Adipose tissue (tissue), 3 donors: ENCODE data around the gene CUL4A. TPM values are rescaled to one million over a fixed set of nuclear protein-coding genes. Genes with fewer than 3 reads are reported as not detected.

Experiments
- H3K27ac ChIP-seq: one replicate; pipeline ENCODE4 v1.5.1; 2013; ENCODE audit warnings: low read depth, low read length
- WGBS, 3 donors: extraction: QIAGEN DNeasy Blood & Tissue Kit; methylation state at CpG; one replicate each; pipeline ENCODE4 v1.1.7; 2013; 5-methylcytosine and 5-hydroxymethylcytosine counted together
- polyA plus RNA-seq, 3 donors: library from polyadenylated mRNA; stranded (reverse); fragments of 200-250 nt; gene quantifications; one replicate each; pipeline ENCODE4 v1.2.3, GENCODE V29; 2013
- donor health status: healthy with polysubstance abuse.
- donor health status: Bipolar disorder and iron deficiency.
- donor health status: healthy.

CUL4A gene
- polyA plus RNA-seq, 3 donors = 23.5 to 39.5 (median 31.8) TPM

DNA sequence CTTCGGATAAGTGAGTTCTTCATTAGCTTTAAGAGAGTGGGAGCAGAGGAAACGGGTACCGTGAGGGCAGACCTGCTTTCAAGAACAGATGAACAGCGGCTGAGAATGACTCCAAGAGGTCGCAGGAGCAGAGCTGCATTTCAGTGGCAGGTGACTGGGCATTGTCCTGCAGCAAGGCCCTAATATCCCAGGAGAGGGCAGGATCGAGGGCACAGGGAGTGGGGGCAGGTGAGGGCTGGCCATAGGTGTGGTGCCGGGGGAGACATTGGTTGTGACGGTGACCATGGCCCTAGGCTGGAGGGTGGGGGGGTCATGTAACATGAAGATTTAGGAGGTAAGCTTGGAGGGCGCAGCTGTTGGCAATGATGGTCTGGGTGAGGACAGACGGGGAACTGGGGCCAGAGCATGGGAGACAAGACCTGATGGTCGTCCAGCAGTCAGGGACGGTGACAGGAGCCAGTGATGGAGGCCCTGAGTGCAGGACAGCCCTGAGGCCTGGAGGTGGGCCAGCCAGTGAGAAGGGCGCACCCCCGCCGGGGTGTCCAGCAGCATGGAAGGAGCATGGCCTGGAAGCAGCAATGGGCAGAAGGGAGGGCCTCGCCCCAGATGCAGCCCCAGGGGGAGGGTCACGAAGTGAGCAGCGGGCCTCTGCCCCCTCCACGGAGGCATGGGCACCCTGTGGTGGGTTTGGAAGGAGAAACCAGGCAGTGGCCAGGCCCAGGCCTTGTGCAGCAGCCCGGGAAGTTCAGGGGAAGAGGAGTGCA is 58.4 kb downstream of the CUL4A start:
- WGBS, 3 donors = 92 to 95% (median 93%) methylated on average over 20 of the region's 20 CpGs

DNA sequence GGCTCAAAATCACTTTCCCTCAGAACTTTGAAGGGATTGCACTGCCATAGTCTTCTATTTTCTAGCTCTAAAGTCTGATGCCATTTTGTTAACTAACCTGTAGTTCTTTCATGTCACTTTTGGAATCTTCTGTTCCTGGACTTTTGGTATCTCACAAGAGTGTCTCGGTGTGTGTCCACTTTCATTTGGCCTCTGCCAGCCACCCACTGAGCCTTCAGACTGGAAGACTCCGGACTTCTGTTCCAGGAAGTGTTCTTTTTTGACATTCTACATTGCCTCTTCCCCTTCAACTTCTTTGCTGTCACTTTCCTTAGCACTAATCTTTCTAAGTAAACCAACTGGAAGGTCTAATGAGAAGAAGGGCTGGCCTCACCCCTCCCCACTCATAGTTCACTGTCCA is 62.6 kb downstream of the CUL4A start:
- 85 to 87% (median 86%) methylated on average over 2 of the region's 2 CpGs for WGBS, 3 donors
- H3K27ac ChIP-seq = no peak overlapping the region

More for the DNA sequence above, 58.4 kb downstream of the CUL4A start:
- H3K27ac ChIP-seq = no peak overlapping the region

GRCh38 chr13:113272701-113273181 is 63.3 kb downstream of the CUL4A start:
- H3K27ac ChIP-seq = no peak overlapping the region
- WGBS, 3 donors = 72 to 90% (median 74%) methylated on average over 10 of the region's 10 CpGs

- H3K27ac ChIP-seq = no peak overlapping the region
- WGBS, 3 donors = 83 to 87% (median 83%) methylated on average over 6 of the region's 6 CpGs
Measured at GRCh38 chr13:113273321-113273720, 63.9 kb downstream of the CUL4A start.

DNA sequence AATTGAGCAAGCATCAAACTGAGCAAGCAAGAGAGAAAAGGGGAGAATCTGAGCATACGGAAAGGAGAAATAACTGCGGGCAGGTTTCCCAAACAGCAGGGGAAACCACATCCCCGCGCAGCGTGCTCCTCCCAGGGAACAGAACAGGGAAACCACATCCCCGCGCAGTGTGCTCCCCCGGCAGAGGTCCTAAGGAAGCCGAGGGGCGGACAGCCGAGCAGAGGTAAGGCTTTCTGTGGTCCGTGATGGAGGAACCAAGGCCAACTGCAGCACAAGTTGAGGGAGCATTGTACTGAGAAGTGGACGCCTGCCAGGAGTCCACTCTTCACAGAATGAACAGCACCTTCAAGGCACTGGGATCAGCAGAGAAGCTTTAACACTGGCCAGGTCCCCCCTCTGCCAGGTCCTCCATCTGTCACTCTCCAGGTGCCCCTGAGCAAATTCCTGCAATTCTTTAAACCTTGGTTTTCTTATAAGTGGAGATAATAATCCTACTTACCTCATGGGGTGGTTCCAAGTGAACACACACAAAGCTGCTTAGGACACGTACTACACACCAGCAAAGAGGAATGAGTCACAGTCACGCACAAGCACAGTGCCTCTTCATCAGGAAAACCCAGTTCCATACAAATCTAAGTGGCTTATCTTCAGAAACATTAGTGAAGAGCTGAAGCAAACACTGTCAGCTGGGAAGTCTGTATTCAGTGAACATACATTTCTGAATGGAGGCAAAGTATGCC is 64.6 kb downstream of the CUL4A start:
- 51 to 80% (median 65%) methylated on average over 15 of the region's 15 CpGs for WGBS, 3 donors
- no peak overlapping the region for H3K27ac ChIP-seq

DNA sequence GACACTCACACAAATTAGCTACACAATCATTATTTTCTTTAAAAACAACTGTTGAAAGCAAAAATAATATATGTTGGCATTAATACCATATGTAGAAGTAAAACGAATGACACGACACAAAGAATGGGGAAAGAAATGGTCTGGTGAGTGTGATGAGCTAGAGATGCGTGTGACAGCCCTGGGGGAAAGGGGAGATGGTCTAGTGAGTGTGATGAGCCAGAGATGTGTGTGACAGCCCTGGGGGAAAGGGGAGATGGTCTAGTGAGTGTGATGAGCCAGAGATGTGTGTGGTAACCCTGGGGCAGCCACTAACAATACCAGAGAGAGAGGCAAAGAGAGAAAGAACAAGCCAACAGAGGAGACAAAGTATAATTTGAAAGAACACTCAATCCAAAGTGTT is 65.3 kb downstream of the CUL4A start:
- H3K27ac ChIP-seq = no peak overlapping the region
- WGBS, 3 donors = 74 to 85% (median 85%) methylated on average over 3 of the region's 3 CpGs

DNA sequence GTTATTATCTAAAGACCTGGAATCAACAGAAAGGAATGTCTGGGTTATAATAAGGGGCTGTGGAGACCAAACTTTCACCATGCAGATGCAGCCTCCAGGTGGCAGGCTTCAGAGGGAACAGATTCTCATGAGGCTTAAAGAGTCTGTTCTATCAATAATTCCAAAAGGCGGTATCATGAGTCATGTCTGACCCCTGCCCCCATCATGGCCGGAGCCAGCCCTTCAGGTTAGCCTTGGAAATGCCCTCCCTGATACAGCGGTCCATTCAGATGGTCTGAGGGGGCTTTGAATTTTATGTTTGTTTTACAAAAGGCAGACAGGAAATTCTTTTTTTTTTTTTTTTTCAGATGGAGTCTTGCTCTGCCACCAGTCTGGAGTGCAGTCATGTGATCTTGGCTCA is 66.0 kb downstream of the CUL4A start:
- no peak overlapping the region for H3K27ac ChIP-seq
- 7 to 11% (median 9%) methylated on average over 3 of the region's 3 CpGs for WGBS, 3 donors

DNA sequence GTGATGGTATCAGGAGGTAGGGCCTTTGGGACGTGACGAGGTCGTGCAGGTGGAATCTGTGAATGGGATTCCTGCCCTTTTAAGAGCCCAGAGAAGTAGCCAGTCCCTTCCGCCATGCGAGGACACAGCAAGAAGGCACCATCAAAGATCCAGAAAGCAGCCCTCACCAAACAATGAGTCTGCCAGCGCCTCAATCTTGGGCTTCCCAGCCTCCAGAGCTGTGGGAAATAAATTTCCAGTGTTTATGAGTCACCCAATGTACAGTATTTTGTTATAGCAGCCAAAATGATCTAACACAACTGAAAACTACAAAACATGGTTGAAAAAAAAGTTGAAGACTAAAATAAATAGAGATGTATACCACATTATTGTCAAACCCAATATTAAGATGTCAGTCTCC is 70.7 kb downstream of the CUL4A start:
- 82 to 92% (median 91%) methylated on average over 6 of the region's 6 CpGs for WGBS, 3 donors
- H3K27ac ChIP-seq = no peak overlapping the region

- 81 to 90% (median 89%) methylated on average over 8 of the region's 8 CpGs for WGBS, 3 donors
- no peak overlapping the region for H3K27ac ChIP-seq
Measured at GRCh38 chr13:113283904-113284303, 74.5 kb downstream of the CUL4A start.

DNA sequence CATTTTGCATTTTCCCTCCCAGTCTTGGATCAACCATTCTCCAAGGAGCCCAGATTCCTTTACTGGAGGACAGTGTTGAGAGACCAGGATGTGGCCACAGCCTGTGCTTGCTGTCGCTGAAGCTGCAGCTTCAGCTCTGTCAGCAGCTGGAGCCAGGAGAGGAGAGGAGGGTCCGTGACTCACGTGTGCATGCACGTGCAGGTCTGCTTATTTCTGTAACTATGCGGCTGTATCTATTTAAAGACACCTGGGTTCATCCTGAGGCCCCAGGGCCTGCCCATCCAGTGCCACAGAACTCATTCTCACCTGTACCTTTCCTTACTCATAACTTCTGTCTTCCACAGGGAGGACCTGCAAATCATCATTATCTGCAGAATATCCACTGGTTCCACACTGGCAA is 79.5 kb downstream of the CUL4A start:
- H3K27ac ChIP-seq = no peak overlapping the region
- WGBS, 3 donors = 51 to 66% (median 62%) methylated on average over 5 of the region's 5 CpGs

DNA sequence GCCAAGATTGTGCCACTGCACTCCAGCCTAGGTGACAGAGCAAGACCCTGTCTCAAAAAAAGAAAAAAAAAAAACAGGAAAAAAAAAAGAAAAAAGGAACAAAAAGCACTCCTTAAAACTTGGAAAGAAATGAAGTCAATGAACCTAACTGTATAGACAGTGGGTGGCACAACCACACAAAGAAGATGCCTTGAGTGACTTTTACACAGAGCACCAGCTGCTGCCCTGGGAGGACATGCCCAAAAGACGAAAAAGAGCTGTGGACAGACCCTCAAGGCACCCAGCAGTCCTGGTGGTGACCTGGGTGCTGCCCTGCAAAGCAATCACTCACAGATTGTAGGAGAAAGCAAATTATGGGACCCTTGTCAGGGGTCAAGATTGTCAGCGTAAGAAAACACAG is 81.7 kb downstream of the CUL4A start:
- H3K27ac ChIP-seq = no peak overlapping the region
- WGBS, 3 donors = 55 to 68% (median 67%) methylated on average over 2 of the region's 2 CpGs

DNA sequence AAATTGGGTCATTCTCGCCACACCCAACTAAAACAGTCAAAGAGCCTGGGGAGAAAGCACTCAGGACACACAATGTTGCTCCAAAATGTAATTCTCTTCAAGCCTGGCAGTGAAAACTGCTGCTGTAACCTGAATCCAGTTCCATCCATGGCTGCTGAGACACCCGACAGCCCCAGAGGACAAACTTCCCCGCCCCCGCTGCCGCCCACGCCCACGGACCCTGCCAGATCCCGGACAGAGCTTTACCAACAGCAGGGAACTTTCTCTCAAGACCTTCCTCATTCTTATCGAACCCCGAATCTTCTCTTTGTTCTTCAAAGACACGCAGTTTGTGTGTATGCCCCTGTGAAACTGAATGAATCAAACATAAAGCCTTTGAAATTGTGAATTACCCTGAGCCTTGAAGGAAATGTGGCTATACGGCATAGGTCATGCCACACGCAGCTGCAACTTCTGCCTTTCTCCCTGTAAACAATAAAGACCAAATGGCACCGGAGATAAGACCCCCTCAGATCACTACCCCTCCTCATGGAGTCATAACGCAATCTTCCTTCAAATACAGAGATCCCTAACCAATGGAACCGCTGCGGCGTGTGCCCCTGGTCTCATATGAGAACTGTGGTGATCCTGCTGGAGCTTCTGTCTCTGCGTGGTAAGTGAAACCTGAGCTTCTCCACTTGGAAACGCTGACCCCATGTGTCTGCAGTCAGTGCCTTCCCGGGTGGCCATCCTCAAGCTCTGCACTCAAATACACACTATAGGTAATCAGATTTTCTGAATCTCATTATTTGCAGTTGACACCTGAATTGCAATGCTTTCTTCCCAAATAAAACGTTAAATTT is 82.8 kb downstream of the CUL4A start:
- 8 to 11% (median 9%) methylated on average over 22 of the region's 22 CpGs for WGBS, 3 donors
- H3K27ac ChIP-seq = no peak overlapping the region

DNA sequence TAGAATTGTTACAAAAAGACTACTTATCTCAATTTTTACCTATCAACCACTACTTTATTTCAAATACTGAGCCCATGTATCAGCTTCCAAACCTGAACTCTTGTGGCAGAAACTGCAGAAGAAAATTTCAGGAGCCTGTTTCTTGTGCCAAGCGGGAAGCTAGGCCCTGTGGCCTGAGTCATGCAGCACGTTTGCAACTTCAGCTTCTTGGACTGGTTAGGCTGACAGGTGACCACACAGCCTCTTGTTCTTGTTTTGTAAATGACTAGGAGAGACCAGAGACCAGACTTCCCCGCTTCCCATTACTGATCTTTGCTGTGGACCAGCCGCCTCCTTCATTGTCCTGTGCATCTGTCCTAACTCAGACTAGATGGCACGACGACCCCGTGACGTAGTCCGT is 84.3 kb downstream of the CUL4A start:
- H3K27ac ChIP-seq = no peak overlapping the region
- whole genome bisulfite sequencing, 3 donors = 69 to 81% (median 79%) methylated on average over 9 of the region's 9 CpGs

DNA sequence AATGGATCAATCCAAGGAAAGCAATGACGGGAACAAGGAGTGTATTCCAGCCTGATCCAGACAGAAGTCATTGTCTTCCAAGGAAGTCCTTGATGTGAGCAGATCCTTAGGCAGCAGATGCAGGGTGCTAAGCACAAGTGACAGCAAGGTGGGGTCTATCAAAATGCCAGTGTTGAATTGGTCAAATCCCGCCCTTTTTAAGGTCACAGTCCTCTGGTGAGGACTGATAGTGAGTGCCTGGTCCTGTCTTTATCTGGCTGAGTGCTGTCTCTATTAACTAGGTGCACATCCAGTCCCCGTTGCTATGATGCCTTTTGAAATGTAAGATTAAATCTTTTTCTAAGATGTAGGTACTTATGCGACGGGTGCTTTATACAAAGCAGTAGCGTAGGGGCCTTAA is 86.4 kb downstream of the CUL4A start:
- 88 to 94% (median 88%) methylated on average over 6 of the region's 6 CpGs for WGBS, 3 donors
- H3K27ac ChIP-seq = no peak overlapping the region

DNA sequence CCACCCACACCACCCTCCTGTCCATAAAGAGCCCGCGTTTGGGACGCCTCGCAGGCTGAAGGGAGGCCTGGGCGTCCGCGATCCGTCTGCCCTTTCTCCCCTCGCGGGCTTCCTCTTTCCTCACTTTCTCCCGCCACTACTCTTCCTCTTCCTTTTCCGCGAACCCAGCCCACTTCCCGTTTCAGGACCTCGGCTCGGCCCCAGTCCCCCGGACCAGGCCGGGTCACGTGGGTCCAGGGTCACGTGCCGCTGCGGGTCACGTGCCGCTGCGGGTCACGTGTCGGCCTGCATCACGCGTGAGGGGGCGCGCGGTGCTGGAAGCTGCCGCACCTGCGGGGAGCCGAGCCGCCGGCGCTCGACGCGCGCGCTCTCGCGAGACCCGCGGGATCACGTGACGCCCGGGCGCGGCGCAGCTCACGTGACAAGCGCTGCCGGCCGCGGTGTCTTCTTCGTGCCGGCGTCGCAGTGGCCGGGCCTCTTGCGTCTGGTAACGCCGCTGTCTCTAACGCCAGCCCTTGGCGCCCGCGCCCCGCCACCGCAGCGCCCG is 87.5 kb downstream of the CUL4A start, which contains the start of gene LAMP1:
Gene LAMP1 (plus strand): TSS at position 417 of the 547 bp plus-strand sequence. CDS start 196 bp downstream, outside the sequence.
- peak within 1 kb of the TSS; percentile 12 for H3K27ac ChIP-seq
- WGBS, 3 donors = 0% methylated on average over 52 to 74 of the region's 74 CpGs

GRCh38 chr13:113297370-113298042 is 88.1 kb downstream of the CUL4A start:
- H3K27ac ChIP-seq = peak overlapping the region; percentile 12
- 0% methylated on average over 39 to 58 of the region's 58 CpGs for WGBS, 3 donors

- WGBS, 3 donors = 31 to 42% (median 42%) methylated on average over 19 of the region's 19 CpGs
- H3K27ac ChIP-seq = peak overlapping the region; percentile 9
Measured at GRCh38 chr13:113298043-113298945, 88.9 kb downstream of the CUL4A start.
